Esophagus muscularis mucosa (tissue), 4 donors: ENCODE data around the gene ADAMTS16. TPM values are rescaled to one million over a fixed set of nuclear protein-coding genes. Genes with fewer than 3 reads are reported as not detected.

Experiments used
- DNase-seq: peaks from one replicate; pipeline ENCODE4 v3.0.0-alpha.2; 2017; ENCODE audit errors: extremely low spot score
- H3K27ac ChIP-seq, 4 donors: fragments of 200-600 bp; sonication (generic); replicated peaks in 1 of 4; 1 replicate in 3 of 4; 2 replicates in 1 of 4; pipeline ENCODE4 v1.5.1; 2016 to 2019; ENCODE audit warnings: mild to moderate bottlenecking in 1 of 4
- H3K27me3 ChIP-seq, 4 donors: fragments of 200-600 bp; sonication (generic); one replicate each; pipeline versions ENCODE4 v1.5.1 to v1.6.0; 2016 to 2019
- H3K36me3 ChIP-seq, 4 donors: fragments of 200-600 bp; sonication (generic); one replicate each; pipeline ENCODE4 v1.5.1; 2016 to 2019
- H3K4me1 ChIP-seq, 4 donors: fragments of 200-600 bp; sonication (generic); one replicate each; pipeline ENCODE4 v1.5.1; 2016 to 2019
- H3K4me3 ChIP-seq, 4 donors: fragments of 200-600 bp; sonication (generic); 1 replicate in 2 of 4; 2 replicates in 2 of 4; pipeline ENCODE4 v1.5.1; 2016 to 2019; ENCODE audit warnings: mild to moderate bottlenecking in 4 of 4, moderate library complexity in 1 of 4
- H3K9me3 ChIP-seq, 4 donors: fragments of 200-600 bp; sonication (generic); 1 replicate in 3 of 4; 2 replicates in 1 of 4; pipeline ENCODE4 v1.5.1; 2016 to 2019
- CTCF ChIP-seq, 3 experiments: fragments of 200-600 bp in 2 of 3; fragments of 450-650 bp in 1 of 3; sonication (generic) in 2 of 3; IDR thresholded peaks; one replicate each; pipeline ENCODE4 v1.5.1; 2017 to 2019; ENCODE audit warnings: antibody characterized with exemption in 3 of 3, mild to moderate bottlenecking in 2 of 3, moderate library complexity in 1 of 3
- EP300 ChIP-seq: sonication (generic); formaldehyde crosslinking; IDR thresholded peaks from one replicate; pipeline ENCODE4 v1.6.1; 2017; ENCODE audit warnings: antibody characterized with exemption
- POLR2A ChIP-seq: fragments of 450-650 bp; IDR thresholded peaks from one replicate; pipeline ENCODE4 v1.6.1; 2017; ENCODE audit warnings: antibody characterized with exemption, moderate library complexity, mild to moderate bottlenecking, low read depth
- POLR2AphosphoS5 ChIP-seq, 2 donors: sonication (generic); formaldehyde crosslinking; IDR thresholded peaks; one replicate each; pipeline ENCODE4 v1.6.1; 2017; ENCODE audit warnings: antibody characterized with exemption in 2 of 2
- WGBS: methylation state at CpG from one replicate; pipeline ENCODE4 v1.1.5; 2018; 5-methylcytosine and 5-hydroxymethylcytosine counted together
- intact Hi-C: fragments of 100-400 bp; cut with DNase I; formaldehyde crosslinking; loops from one replicate; pipeline ENCODE4 v1.15.1; 2023
- total RNA-seq, 4 donors: library from RNA; depleted of rRNA; stranded (reverse); fragments of >200 nt; gene quantifications; one replicate each; pipeline versions ENCODE4 v1.1.0 to v1.2.1, GENCODE V29; 2016

Gene ADAMTS16
- total RNA-seq, 4 donors from 2014 or later: 0.42 to 1.1 (median 0.50) TPM; not detected in 1

GRCh38 chr5:5275211-5275610 is 135.1 kb downstream of the ADAMTS16 start:
- 32% methylated on average over 1 of the region's 1 CpG for whole genome bisulfite sequencing
- H3K4me3 ChIP-seq: no peak overlapping the region
- H3K4me1 ChIP-seq: peaks cover 0 to 11% (median 7%) of the 10 kb centered on the region in 4 donors
- H3K9me3 ChIP-seq: peaks cover 0 to 3% (median 0%) of the 10 kb centered on the region in 4 donors
- H3K27me3 ChIP-seq: peaks cover 0 to 8% (median 0%) of the 10 kb centered on the region in 4 donors
- TF ChIP-seq POLR2A: no peak
- no peak for TF ChIP-seq EP300
- no peak for TF ChIP-seq POLR2AphosphoS5 (IDR thresholded peaks at IDR 0.05)
- no peak for TF ChIP-seq CTCF (IDR thresholded peaks at IDR 0.05)
- no peaks in the 10 kb centered on the region for H3K36me3 ChIP-seq
- DNase-seq: no peak
- H3K27ac ChIP-seq: no peak overlapping the region
- intact Hi-C loops: no loop called here

- Histone ChIP-seq H3K4me1 (peaks cover 0 to 6% (median 2%) of the 10 kb centered on the region in 4 donors), H3K27me3 (no peaks in the 10 kb centered on the region), H3K9me3 (no peaks in the 10 kb centered on the region), H3K4me3 (no peak overlapping the region), H3K27ac (no peak overlapping the region), H3K36me3 (no peaks in the 10 kb centered on the region)
- WGBS: 92% methylated on average over 8 of the region's 8 CpGs
- TF ChIP-seq CTCF (IDR thresholded peaks at IDR 0.05): no peak
- no peak for TF ChIP-seq EP300
- no peak for TF ChIP-seq POLR2AphosphoS5 (IDR thresholded peaks at IDR 0.05)
- no peak for TF ChIP-seq POLR2A
- DNase-seq: peak; percentile 79
- intact Hi-C loops: no loop called here
These were observed 136.3 kb downstream of the ADAMTS16 start for GRCh38 chr5:5276430-5276829.

GRCh38 chr5:5276951-5277517 is 136.9 kb downstream of the ADAMTS16 start:
- Histone ChIP-seq H3K9me3 (no peaks in the 10 kb centered on the region), H3K4me3 (no peak overlapping the region)
- intact Hi-C loops: no loop called here

GRCh38 chr5:5278201-5278814 is 138.2 kb downstream of the ADAMTS16 start:
- Histone ChIP-seq H3K27ac (no peak overlapping the region), H3K27me3 (no peaks in the 10 kb centered on the region), H3K4me1 (no peaks in the 10 kb centered on the region), H3K36me3 (no peaks in the 10 kb centered on the region), H3K4me3 (no peak overlapping the region), H3K9me3 (peaks cover 0 to 2% (median 0%) of the 10 kb centered on the region in 4 donors)
- 89% methylated on average over 4 of the region's 4 CpGs for WGBS
- no peak for TF ChIP-seq EP300
- TF ChIP-seq POLR2AphosphoS5 (IDR thresholded peaks at IDR 0.05): no peak
- TF ChIP-seq POLR2A: no peak
- no peak for TF ChIP-seq CTCF (IDR thresholded peaks at IDR 0.05)
- peak; percentile 47 for DNase-seq
- intact Hi-C loops: no loop called here

More at GRCh38 chr5:5276951-5277517, 136.9 kb downstream of the ADAMTS16 start:
- no peaks in the 10 kb centered on the region for H3K27me3 ChIP-seq
- no peak for DNase-seq
- TF ChIP-seq POLR2AphosphoS5 (IDR thresholded peaks at IDR 0.05) (no peak), EP300 (no peak), POLR2A (no peak), CTCF (IDR thresholded peaks at IDR 0.05) (no peak)
- no peak overlapping the region for H3K27ac ChIP-seq
- no peaks in the 10 kb centered on the region for H3K36me3 ChIP-seq
- H3K4me1 ChIP-seq: no peaks in the 10 kb centered on the region
- whole genome bisulfite sequencing: 79% methylated on average over 12 of the region's 12 CpGs
